Spleen (tissue), 11 donors: ENCODE results near the gene LRRC49. TPM values are rescaled to one million over a fixed set of nuclear protein-coding genes. Genes with fewer than 3 reads are reported as not detected.

Experiments used
- DNase-seq: peaks from one replicate; pipeline ENCODE4 v3.0.0-alpha.2; 2020
- H3K27ac ChIP-seq, 8 donors: fragments of 200-600 bp; sonication (generic) in 7 of 8; 1 replicate in 4 of 8; 2 replicates in 4 of 8; pipeline versions ENCODE4 v1.5.0 to v1.8.0; 2016 to 2021; ENCODE audit warnings: inconsistent platforms in 4 of 8, mild to moderate bottlenecking in 4 of 8, moderate library complexity in 1 of 8
- H3K27me3 ChIP-seq, 7 donors: fragments of 200-600 bp; sonication (generic) in 6 of 7; replicated peaks in 1 of 7; 1 replicate in 4 of 7; 2 replicates in 3 of 7; pipeline versions ENCODE4 v1.5.0 to v1.8.0; 2016 to 2021; ENCODE audit warnings: inconsistent platforms in 3 of 7, mild to moderate bottlenecking in 1 of 7
- H3K36me3 ChIP-seq, 6 donors: fragments of 200-600 bp; sonication (generic) in 5 of 6; 1 replicate in 4 of 6; 2 replicates in 2 of 6; pipeline versions ENCODE4 v1.5.0 to v1.8.0; 2016 to 2021; ENCODE audit warnings: inconsistent platforms in 2 of 6
- H3K4me1 ChIP-seq, 6 donors: fragments of 200-600 bp; sonication (generic) in 5 of 6; 1 replicate in 3 of 6; 2 replicates in 3 of 6; pipeline versions ENCODE4 v1.5.0 to v1.8.0; 2016 to 2021; ENCODE audit warnings: inconsistent platforms in 3 of 6
- H3K4me3 ChIP-seq, 8 donors: fragments of 200-600 bp; sonication (generic) in 7 of 8; 1 replicate in 4 of 8; 2 replicates in 4 of 8; pipeline versions ENCODE4 v1.5.0 to v1.8.0; 2016 to 2021; ENCODE audit warnings: inconsistent platforms in 4 of 8, mild to moderate bottlenecking in 4 of 8, moderate library complexity in 2 of 8
- H3K9me3 ChIP-seq, 8 donors: fragments of 200-600 bp; sonication (generic) in 7 of 8; 1 replicate in 4 of 8; 2 replicates in 4 of 8; pipeline versions ENCODE4 v1.5.0 to v1.8.0; 2016 to 2021; ENCODE audit warnings: inconsistent platforms in 4 of 8
- POLR2A ChIP-seq, 3 donors: fragments of 450-650 bp; IDR thresholded peaks; one replicate each; pipeline ENCODE4 v1.5.1; 2017; ENCODE audit warnings: antibody characterized with exemption in 3 of 3, mild to moderate bottlenecking in 1 of 3
- POLR2AphosphoS5 ChIP-seq, 3 donors: sonication (generic); formaldehyde crosslinking; IDR thresholded peaks; one replicate each; pipeline ENCODE4 v1.5.1; 2017; ENCODE audit warnings: antibody characterized with exemption in 3 of 3
- WGBS, 5 donors: extraction: QIAGEN DNeasy Blood & Tissue Kit in 3 of 5; methylation state at CpG; one replicate each; pipeline versions ENCODE4 v1.1.5 to v1.1.7; 2013 to 2018; 5-methylcytosine and 5-hydroxymethylcytosine counted together
- intact Hi-C: fragments of 100-400 bp; cut with DNase I; formaldehyde crosslinking; loops from one replicate; pipeline ENCODE4 v1.15.0; 2023; ENCODE audit warnings: low total_unique reads
- polyA plus RNA-seq, 3 donors: library from polyadenylated mRNA; stranded (reverse); fragments of 200-250 nt; gene quantifications; one replicate each; pipeline ENCODE4 v1.2.1, GENCODE V29; 2013
- total RNA-seq, 7 donors: library from RNA; depleted of rRNA in 3 of 7; stranded (reverse); fragments of >200 nt in 3 of 7; fragmentation: NEBNext Ultra II Directional in 4 of 7; extraction: Animal tissue kit (Norgen Biotek cat#: 25700) in 4 of 7; gene quantifications; one replicate each; pipeline versions ENCODE4 v1.1.0 to v1.2.1, GENCODE V29; 2016 to 2021
- TF ChIP-seq, protein P1 (sequence below), 11 experiments: fragments of 200-600 bp in 7 of 11; fragments of 450-650 bp in 4 of 11; sonication (generic) in 4 of 11; IDR thresholded peaks in 8 of 11; conservative IDR thresholded peaks in 3 of 11; 1 replicate in 7 of 11; 2 replicates in 4 of 11; pipeline versions ENCODE4 v1.4.0 to v1.8.0; 2016 to 2021; ENCODE audit warnings: antibody characterized with exemption in 11 of 11, inconsistent platforms in 4 of 11, mild to moderate bottlenecking in 1 of 11
- donor health status: healthy with polysubstance abuse.
- donor health status: DM: no; HTN: no; CAD: no; lungs with moderate emphysema.
- donor health status: DM: no; HTN: no; CAD: no.
- donor health status: Bipolar disorder and iron deficiency.
- donor health status: healthy.
- donor health status: DM: no; HTN: no; CAD: no.
- donor health status: DM: yes; HTN: yes; CAD: no.

LRRC49 gene
- total and polyA plus RNA-seq, 10 donors: 0.62 to 4.1 (median 2.4) TPM

DNA sequence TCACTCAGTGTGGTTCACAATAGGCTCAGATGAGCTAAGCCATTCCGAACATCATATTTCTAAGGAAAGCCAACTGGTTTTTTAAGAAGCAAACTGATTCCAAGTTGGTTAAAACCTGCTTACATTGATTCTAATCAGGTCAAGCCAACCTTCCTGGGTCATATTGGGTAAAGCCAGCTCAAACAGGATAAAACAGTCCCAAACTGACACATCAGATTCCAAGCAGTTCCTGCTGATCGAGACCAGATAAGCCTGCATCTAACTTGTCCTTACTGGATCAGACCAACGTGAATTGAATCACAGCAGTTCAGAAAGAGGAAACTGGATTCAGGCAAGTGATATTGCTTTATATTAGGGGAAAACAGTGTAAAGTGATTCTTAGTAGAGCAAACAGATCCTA lies 204.1 kb downstream of the LRRC49 start:
- intact Hi-C loops: no loop called here
- 54 to 61% (median 57%) methylated on average over 3 of the region's 3 CpGs for WGBS, 5 donors
- H3K4me1 ChIP-seq: no peaks in the 10 kb centered on the region
- no peaks in the 10 kb centered on the region for H3K9me3 ChIP-seq
- H3K4me3 ChIP-seq: no peak overlapping the region
- no peak for DNase-seq
- TF ChIP-seq POLR2A (IDR thresholded peaks at IDR 0.05) (no peak), POLR2AphosphoS5 (IDR thresholded peaks at IDR 0.05) (no peak)
- TF ChIP-seq, protein P1, sequence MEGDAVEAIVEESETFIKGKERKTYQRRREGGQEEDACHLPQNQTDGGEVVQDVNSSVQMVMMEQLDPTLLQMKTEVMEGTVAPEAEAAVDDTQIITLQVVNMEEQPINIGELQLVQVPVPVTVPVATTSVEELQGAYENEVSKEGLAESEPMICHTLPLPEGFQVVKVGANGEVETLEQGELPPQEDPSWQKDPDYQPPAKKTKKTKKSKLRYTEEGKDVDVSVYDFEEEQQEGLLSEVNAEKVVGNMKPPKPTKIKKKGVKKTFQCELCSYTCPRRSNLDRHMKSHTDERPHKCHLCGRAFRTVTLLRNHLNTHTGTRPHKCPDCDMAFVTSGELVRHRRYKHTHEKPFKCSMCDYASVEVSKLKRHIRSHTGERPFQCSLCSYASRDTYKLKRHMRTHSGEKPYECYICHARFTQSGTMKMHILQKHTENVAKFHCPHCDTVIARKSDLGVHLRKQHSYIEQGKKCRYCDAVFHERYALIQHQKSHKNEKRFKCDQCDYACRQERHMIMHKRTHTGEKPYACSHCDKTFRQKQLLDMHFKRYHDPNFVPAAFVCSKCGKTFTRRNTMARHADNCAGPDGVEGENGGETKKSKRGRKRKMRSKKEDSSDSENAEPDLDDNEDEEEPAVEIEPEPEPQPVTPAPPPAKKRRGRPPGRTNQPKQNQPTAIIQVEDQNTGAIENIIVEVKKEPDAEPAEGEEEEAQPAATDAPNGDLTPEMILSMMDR (IDR thresholded peaks at IDR 0.05 in 8 of 11, conservative IDR thresholded peaks at IDR 0.05 in 3 of 11): no peak
- H3K36me3 ChIP-seq: no peaks in the 10 kb centered on the region
- H3K27ac ChIP-seq: no peak overlapping the region
- peaks cover 0 to 12% (median 0%) of the 10 kb centered on the region in 7 donors for H3K27me3 ChIP-seq

DNA sequence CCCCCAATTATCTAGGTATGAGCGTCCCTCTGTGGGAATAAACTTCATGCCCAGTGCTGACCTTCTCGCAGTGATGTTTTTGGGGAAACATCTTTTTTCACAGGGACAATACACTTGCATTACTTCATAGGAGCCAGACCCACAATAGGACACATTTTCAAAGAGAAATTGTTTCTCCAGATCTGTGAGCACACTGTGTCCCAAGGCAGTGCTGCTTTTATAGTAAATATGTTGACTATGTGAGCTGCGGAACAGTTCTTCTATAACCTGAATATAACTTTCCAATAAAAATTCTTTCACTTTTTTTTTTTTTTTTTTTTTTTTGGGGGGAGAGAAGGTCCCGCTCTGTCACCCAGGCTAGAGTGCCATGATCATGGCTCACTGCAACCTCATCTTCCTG lies 205.3 kb downstream of the LRRC49 start:
- H3K27me3 ChIP-seq: peaks cover 0 to 5% (median 0%) of the 10 kb centered on the region in 7 donors
- H3K36me3 ChIP-seq: no peaks in the 10 kb centered on the region
- H3K9me3 ChIP-seq: no peaks in the 10 kb centered on the region
- intact Hi-C loops: no loop called here
- DNase-seq: no peak
- no peak overlapping the region for H3K27ac ChIP-seq
- TF ChIP-seq, protein P1 (IDR thresholded peaks at IDR 0.05 in 8 of 11, conservative IDR thresholded peaks at IDR 0.05 in 3 of 11): no peak
- TF ChIP-seq POLR2A (IDR thresholded peaks at IDR 0.05): no peak
- TF ChIP-seq POLR2AphosphoS5 (IDR thresholded peaks at IDR 0.05): no peak
- H3K4me1 ChIP-seq: no peaks in the 10 kb centered on the region
- WGBS, 5 donors: 89 to 95% (median 90%) methylated on average over 4 of the region's 4 CpGs
- no peak overlapping the region for H3K4me3 ChIP-seq

DNA sequence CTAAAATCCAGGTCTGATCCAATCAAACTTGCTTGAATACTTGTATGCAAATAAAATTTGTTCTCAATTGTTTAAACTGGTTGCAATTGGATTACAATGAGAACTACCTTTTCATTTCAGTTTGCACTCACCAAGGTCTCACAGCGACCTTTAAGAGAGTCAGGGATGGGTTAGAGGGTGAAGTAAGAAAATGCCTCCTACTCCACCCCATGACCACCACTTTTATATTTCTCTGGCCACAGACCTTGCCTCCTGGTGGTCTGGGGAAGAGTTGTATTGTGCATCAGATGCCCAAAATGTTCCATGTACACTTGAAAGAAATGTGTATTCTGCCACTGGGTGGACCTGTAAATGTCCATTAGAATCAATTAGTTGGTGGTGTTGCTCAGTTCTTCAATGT lies 206.3 kb downstream of the LRRC49 start:
- no peak overlapping the region for H3K27ac ChIP-seq
- intact Hi-C loops: no loop called here
- no peaks in the 10 kb centered on the region for H3K9me3 ChIP-seq
- H3K4me1 ChIP-seq: no peaks in the 10 kb centered on the region
- no peaks in the 10 kb centered on the region for H3K36me3 ChIP-seq
- DNase-seq: no peak
- H3K4me3 ChIP-seq: no peak overlapping the region
- TF ChIP-seq, protein P1 (IDR thresholded peaks at IDR 0.05 in 8 of 11, conservative IDR thresholded peaks at IDR 0.05 in 3 of 11): no peak
- TF ChIP-seq POLR2A (IDR thresholded peaks at IDR 0.05): no peak
- TF ChIP-seq POLR2AphosphoS5 (IDR thresholded peaks at IDR 0.05): no peak
- 71 to 90% (median 82%) methylated on average over 1 of the region's 1 CpG for WGBS, 5 donors
- H3K27me3 ChIP-seq: no peaks in the 10 kb centered on the region

Other genes with a start within 250 kb of the LRRC49 start
- gene UACA, start 129.3 kb upstream of the LRRC49 start, total RNA-seq: 100 to 1,000 TPM in 1 of 7 donors, 10 to 100 TPM in 6; 47.4 to 113 (median 85.3) TPM
- 10 to 100 TPM; 21.9 to 94.2 (median 62.9) TPM for gene UACA, start 129.3 kb upstream of the LRRC49 start, polyA plus RNA-seq
- 1 to 10 TPM in 5 of 7 donors, under 1 TPM in 2; 0.85 to 7.0 (median 3.4) TPM for gene LARP6, start 38.7 kb upstream of the LRRC49 start, total RNA-seq
- gene LARP6, start 38.7 kb upstream of the LRRC49 start, polyA plus RNA-seq: 1 to 10 TPM in 2 of 3 donors, under 1 TPM in 1; 0.93 to 2.2 (median 1.2) TPM
- 1 to 10 TPM in 2 of 7 donors, under 1 TPM in 5; 0.52 to 1.4 (median 0.82) TPM for gene THAP10, start 393 bp upstream of the LRRC49 start, total RNA-seq
- gene THAP10, start 393 bp upstream of the LRRC49 start, polyA plus RNA-seq: under 1 TPM; 0.41 to 0.67 (median 0.64) TPM
- 10 to 100 TPM in 2 of 7 donors, 1 to 10 TPM in 5; 1.9 to 11.3 (median 4.3) TPM for gene THSD4, start 222.6 kb downstream of the LRRC49 start, total RNA-seq
- gene THSD4, start 222.6 kb downstream of the LRRC49 start, polyA plus RNA-seq: under 1 TPM; 0.29 to 0.93 (median 0.30) TPM